GM23338 (cell line): ENCODE data around the gene ACHE. TPM values are rescaled to one million over a fixed set of nuclear protein-coding genes. Genes with fewer than 3 reads are reported as not detected.

Experiments
- ATAC-seq: fragments of 200-7000 bp; cut with Tn5 transposase; 3 replicates; pipeline ENCODE4 v1.9.1; 2020
- DNase-seq: peaks from one replicate; pipeline ENCODE4 v3.0.0-alpha.2; 2015; ENCODE audit warnings: low spot score
- H2AFZ ChIP-seq: fragments of 200-600 bp; sonication (generic); 2 replicates; pipeline ENCODE4 v1.8.0; 2016; ENCODE audit warnings: antibody characterized with exemption, mild to moderate bottlenecking, moderate library complexity
- H3F3A ChIP-seq: fragments of 200-600 bp; sonication (generic); replicated peaks from 2 replicates; pipeline ENCODE4 v1.8.0; 2017; ENCODE audit warnings: antibody characterized with exemption, mixed run types, low read depth
- H3K27ac ChIP-seq: fragments of 200-600 bp; sonication (generic); 2 replicates; pipeline ENCODE4 v1.6.1; 2016; ENCODE audit warnings: low read depth
- H3K27me3 ChIP-seq: fragments of 200-600 bp; sonication (generic); 2 replicates; pipeline ENCODE4 v1.8.0; 2016; ENCODE audit warnings: mild to moderate bottlenecking, mixed run types, moderate library complexity; ENCODE audit not compliant: insufficient read depth
- H3K36me3 ChIP-seq: fragments of 200-600 bp; sonication (generic); 2 replicates; pipeline ENCODE4 v1.8.0; 2016; ENCODE audit warnings: mild to moderate bottlenecking; ENCODE audit not compliant: insufficient read depth
- H3K4me1 ChIP-seq: fragments of 200-600 bp; sonication (generic); 2 replicates; pipeline ENCODE4 v1.8.0; 2016; ENCODE audit warnings: mild to moderate bottlenecking, moderate library complexity; ENCODE audit not compliant: insufficient read depth
- H3K4me2 ChIP-seq: fragments of 200-600 bp; sonication (generic); 2 replicates; pipeline ENCODE4 v1.7.1; 2017; ENCODE audit warnings: mixed run types
- H3K4me3 ChIP-seq: fragments of 200-600 bp; sonication (generic); 2 replicates; pipeline ENCODE4 v1.6.1; 2016; ENCODE audit warnings: mixed run types
- H3K79me2 ChIP-seq: fragments of 200-600 bp; sonication (generic); replicated peaks from 2 replicates; pipeline ENCODE4 v1.8.0; 2017; ENCODE audit warnings: mild to moderate bottlenecking; ENCODE audit not compliant: insufficient read depth
- H3K9me2 ChIP-seq: fragments of 200-600 bp; sonication (generic); 2 replicates; pipeline ENCODE4 v1.8.0; 2017; ENCODE audit not compliant: insufficient read depth
- H4K20me1 ChIP-seq: fragments of 200-600 bp; sonication (generic); replicated peaks from 2 replicates; pipeline ENCODE4 v1.8.0; 2017; ENCODE audit warnings: mild to moderate bottlenecking; ENCODE audit not compliant: insufficient read depth
- H3K27ac Mint-ChIP-seq: 2 replicates; pipeline ENCODE4 v1.8.0; 2020; ENCODE audit warnings: inconsistent platforms, mild to moderate bottlenecking, moderate library complexity, mixed read lengths
- H3K27me3 Mint-ChIP-seq: 3 replicates; pipeline ENCODE4 v1.8.0; 2022; ENCODE audit warnings: low read depth, mild to moderate bottlenecking, moderate library complexity, mixed read lengths, inconsistent platforms; ENCODE audit not compliant: insufficient read depth, poor library complexity
- H3K36me3 Mint-ChIP-seq: 3 replicates; pipeline ENCODE4 v1.8.0; 2021; ENCODE audit warnings: low read depth, mild to moderate bottlenecking, inconsistent platforms, moderate library complexity, mixed read lengths
- H3K4me1 Mint-ChIP-seq: 3 replicates; pipeline ENCODE4 v1.8.0; 2020; ENCODE audit warnings: mild to moderate bottlenecking, inconsistent platforms, mixed read lengths
- H3K4me3 Mint-ChIP-seq: 3 replicates; pipeline ENCODE4 v1.8.0; 2021; ENCODE audit warnings: moderate library complexity, mild to moderate bottlenecking, inconsistent platforms, mixed read lengths
- H3K9me3 Mint-ChIP-seq: 3 replicates; pipeline ENCODE4 v1.8.0; 2020; ENCODE audit warnings: moderate library complexity, mild to moderate bottlenecking, inconsistent platforms, mixed read lengths
- EZH2phosphoT487 ChIP-seq: fragments of 200-600 bp; sonication (generic); IDR thresholded peaks from one replicate; pipeline ENCODE4 v1.8.1; 2018; ENCODE audit warnings: antibody characterized with exemption; ENCODE audit not compliant: unreplicated experiment
- JUNB ChIP-seq: IDR thresholded peaks from one replicate; pipeline ENCODE4 v1.6.1; 2016; ENCODE audit warnings: antibody characterized with exemption; ENCODE audit not compliant: unreplicated experiment
- POLR2AphosphoS5 ChIP-seq: IDR thresholded peaks from 2 replicates; pipeline ENCODE4 v1.6.1; 2016; ENCODE audit warnings: antibody characterized with exemption, low read depth
- STAT1 ChIP-seq: IDR thresholded peaks from one replicate; pipeline ENCODE4 v1.6.1; 2016; ENCODE audit warnings: antibody characterized with exemption; ENCODE audit not compliant: unreplicated experiment
- ZNF114 ChIP-seq: fragments of 250-450 bp; sonication (Bioruptor Pico); IDR thresholded peaks from 2 replicates; pipeline ENCODE4 v1.5.0; 2020; ENCODE audit warnings: mild to moderate bottlenecking, moderate library complexity
- ZNF331 ChIP-seq: fragments of 250-450 bp; sonication (Bioruptor Pico); IDR thresholded peaks from 2 replicates; pipeline ENCODE4 v1.5.0; 2020; ENCODE audit warnings: low read depth, mild to moderate bottlenecking, moderate library complexity
- polyA plus RNA-seq: library from polyadenylated mRNA; unstranded; fragments of >200 nt; fragmentation: Nextera tagmentation; extraction: Ambion mirVana; gene quantifications from 2 replicates; pipeline ENCODE4 v1.2.1, GENCODE V29; 2016
- total RNA-seq: library from RNA; depleted of rRNA; stranded (reverse); fragments of >200 nt; shearing (Covaris generic); gene quantifications from 2 replicates; pipeline ENCODE4 v1.2.3, GENCODE V29; 2014
- TF ChIP-seq, protein P1 (sequence below), 2 experiments: fragments of 200-600 bp in 1 of 2; sonication (generic) in 1 of 2; conservative IDR thresholded peaks; 2 replicates each; pipeline versions ENCODE4 v1.5.1 to v1.6.1; 2016 to 2017; ENCODE audit warnings: antibody characterized with exemption in 2 of 2, low read depth in 2 of 2, mild to moderate bottlenecking in 2 of 2, moderate library complexity in 1 of 2
- TF ChIP-seq, protein P2 (sequence below): fragments of 250-450 bp; sonication (Bioruptor Pico); IDR thresholded peaks from 2 replicates; pipeline ENCODE4 v1.5.0; 2020; ENCODE audit warnings: mild to moderate bottlenecking, moderate library complexity
- TF ChIP-seq, protein P3 (sequence below): IDR thresholded peaks from one replicate; pipeline ENCODE4 v1.6.1; 2018; ENCODE audit warnings: antibody characterized with exemption; ENCODE audit not compliant: unreplicated experiment

ACHE gene
- total and polyA plus RNA-seq, 2 experiments from 2014 or later = 3.6 to 3.7 TPM

DNA sequence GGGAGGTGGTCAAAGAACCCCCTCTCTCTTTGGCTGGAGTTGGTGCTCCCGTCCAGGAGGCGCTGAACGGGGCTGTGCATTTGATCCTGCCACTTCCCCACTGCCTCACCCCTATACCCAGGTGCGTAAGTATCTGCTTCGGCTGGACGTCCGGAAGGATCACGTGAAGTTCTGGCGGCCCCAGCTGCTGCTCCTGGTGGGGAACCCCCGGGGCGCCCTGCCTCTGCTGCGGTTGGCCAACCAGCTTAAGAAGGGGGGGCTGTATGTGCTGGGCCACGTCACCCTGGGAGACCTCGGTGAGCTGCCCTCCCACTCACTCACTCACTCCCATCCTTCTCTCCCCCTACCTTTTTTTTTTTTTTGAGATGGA is 34.1 kb downstream of the ACHE start:
- peaks cover 48% of the 10 kb centered on the region for H3K36me3 Mint-ChIP-seq
- peaks cover 11% of the 10 kb centered on the region for H3K27me3 Mint-ChIP-seq
- Histone ChIP-seq H3K4me3 (no peak overlapping the region), H3F3A (peaks cover 5% of the 10 kb centered on the region; the same call in 1 of the 2 replicates), H3K27me3 (no peaks in the 10 kb centered on the region), H3K36me3 (peaks cover 4% of the 10 kb centered on the region), H3K4me2 (no peak overlapping the region), H2AFZ (no peak overlapping the region), H3K79me2 (peaks cover 7% of the 10 kb centered on the region; the same call in 1 of the 2 replicates), H3K9me2 (no peaks in the 10 kb centered on the region), H3K27ac (no peak overlapping the region), H3K4me1 (peaks cover 2% of the 10 kb centered on the region), H4K20me1 (0 out of 2 replicates have a peak, but pooled peaks cover 3% of the 10 kb centered on the region)
- H3K9me3 Mint-ChIP-seq = no peaks in the 10 kb centered on the region
- no peak overlapping the region for H3K4me3 Mint-ChIP-seq
- ATAC-seq = no peak
- H3K27ac Mint-ChIP-seq = no peak overlapping the region
- DNase-seq = no peak
- H3K4me1 Mint-ChIP-seq = peaks cover 10% of the 10 kb centered on the region
- TF ChIP-seq ZNF331 (CRISPR knock-in tag) (no peak), ZNF114 (CRISPR knock-in tag) (no peak), POLR2AphosphoS5 (no peak), EZH2phosphoT487 (no peak), JUNB (no peak), STAT1 (no peak)
- TF ChIP-seq, protein P1, sequence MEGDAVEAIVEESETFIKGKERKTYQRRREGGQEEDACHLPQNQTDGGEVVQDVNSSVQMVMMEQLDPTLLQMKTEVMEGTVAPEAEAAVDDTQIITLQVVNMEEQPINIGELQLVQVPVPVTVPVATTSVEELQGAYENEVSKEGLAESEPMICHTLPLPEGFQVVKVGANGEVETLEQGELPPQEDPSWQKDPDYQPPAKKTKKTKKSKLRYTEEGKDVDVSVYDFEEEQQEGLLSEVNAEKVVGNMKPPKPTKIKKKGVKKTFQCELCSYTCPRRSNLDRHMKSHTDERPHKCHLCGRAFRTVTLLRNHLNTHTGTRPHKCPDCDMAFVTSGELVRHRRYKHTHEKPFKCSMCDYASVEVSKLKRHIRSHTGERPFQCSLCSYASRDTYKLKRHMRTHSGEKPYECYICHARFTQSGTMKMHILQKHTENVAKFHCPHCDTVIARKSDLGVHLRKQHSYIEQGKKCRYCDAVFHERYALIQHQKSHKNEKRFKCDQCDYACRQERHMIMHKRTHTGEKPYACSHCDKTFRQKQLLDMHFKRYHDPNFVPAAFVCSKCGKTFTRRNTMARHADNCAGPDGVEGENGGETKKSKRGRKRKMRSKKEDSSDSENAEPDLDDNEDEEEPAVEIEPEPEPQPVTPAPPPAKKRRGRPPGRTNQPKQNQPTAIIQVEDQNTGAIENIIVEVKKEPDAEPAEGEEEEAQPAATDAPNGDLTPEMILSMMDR (conservative IDR thresholded peaks at IDR 0.05; ENCODE audit: low read depth in 2 of 2) = no peak
- TF ChIP-seq, protein P2, sequence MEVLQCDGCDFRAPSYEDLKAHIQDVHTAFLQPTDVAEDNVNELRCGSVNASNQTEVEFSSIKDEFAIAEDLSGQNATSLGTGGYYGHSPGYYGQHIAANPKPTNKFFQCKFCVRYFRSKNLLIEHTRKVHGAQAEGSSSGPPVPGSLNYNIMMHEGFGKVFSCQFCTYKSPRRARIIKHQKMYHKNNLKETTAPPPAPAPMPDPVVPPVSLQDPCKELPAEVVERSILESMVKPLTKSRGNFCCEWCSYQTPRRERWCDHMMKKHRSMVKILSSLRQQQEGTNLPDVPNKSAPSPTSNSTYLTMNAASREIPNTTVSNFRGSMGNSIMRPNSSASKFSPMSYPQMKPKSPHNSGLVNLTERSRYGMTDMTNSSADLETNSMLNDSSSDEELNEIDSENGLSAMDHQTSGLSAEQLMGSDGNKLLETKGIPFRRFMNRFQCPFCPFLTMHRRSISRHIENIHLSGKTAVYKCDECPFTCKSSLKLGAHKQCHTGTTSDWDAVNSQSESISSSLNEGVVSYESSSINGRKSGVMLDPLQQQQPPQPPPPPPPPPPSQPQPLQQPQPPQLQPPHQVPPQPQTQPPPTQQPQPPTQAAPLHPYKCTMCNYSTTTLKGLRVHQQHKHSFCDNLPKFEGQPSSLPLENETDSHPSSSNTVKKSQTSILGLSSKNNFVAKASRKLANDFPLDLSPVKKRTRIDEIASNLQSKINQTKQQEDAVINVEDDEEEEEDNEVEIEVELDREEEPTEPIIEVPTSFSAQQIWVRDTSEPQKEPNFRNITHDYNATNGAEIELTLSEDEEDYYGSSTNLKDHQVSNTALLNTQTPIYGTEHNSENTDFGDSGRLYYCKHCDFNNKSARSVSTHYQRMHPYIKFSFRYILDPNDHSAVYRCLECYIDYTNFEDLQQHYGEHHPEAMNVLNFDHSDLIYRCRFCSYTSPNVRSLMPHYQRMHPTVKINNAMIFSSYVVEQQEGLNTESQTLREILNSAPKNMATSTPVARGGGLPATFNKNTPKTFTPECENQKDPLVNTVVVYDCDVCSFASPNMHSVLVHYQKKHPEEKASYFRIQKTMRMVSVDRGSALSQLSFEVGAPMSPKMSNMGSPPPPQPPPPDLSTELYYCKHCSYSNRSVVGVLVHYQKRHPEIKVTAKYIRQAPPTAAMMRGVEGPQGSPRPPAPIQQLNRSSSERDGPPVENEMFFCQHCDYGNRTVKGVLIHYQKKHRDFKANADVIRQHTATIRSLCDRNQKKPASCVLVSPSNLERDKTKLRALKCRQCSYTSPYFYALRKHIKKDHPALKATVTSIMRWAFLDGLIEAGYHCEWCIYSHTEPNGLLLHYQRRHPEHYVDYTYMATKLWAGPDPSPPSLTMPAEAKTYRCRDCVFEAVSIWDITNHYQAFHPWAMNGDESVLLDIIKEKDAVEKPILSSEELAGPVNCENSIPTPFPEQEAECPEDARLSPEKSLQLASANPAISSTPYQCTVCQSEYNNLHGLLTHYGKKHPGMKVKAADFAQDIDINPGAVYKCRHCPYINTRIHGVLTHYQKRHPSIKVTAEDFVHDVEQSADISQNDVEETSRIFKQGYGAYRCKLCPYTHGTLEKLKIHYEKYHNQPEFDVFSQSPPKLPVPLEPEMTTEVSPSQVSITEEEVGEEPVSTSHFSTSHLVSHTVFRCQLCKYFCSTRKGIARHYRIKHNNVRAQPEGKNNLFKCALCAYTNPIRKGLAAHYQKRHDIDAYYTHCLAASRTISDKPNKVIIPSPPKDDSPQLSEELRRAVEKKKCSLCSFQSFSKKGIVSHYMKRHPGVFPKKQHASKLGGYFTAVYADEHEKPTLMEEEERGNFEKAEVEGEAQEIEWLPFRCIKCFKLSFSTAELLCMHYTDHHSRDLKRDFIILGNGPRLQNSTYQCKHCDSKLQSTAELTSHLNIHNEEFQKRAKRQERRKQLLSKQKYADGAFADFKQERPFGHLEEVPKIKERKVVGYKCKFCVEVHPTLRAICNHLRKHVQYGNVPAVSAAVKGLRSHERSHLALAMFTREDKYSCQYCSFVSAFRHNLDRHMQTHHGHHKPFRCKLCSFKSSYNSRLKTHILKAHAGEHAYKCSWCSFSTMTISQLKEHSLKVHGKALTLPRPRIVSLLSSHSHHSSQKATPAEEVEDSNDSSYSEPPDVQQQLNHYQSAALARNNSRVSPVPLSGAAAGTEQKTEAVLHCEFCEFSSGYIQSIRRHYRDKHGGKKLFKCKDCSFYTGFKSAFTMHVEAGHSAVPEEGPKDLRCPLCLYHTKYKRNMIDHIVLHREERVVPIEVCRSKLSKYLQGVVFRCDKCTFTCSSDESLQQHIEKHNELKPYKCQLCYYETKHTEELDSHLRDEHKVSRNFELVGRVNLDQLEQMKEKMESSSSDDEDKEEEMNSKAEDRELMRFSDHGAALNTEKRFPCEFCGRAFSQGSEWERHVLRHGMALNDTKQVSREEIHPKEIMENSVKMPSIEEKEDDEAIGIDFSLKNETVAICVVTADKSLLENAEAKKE (CRISPR knock-in tag) = no peak
- TF ChIP-seq, protein P3, sequence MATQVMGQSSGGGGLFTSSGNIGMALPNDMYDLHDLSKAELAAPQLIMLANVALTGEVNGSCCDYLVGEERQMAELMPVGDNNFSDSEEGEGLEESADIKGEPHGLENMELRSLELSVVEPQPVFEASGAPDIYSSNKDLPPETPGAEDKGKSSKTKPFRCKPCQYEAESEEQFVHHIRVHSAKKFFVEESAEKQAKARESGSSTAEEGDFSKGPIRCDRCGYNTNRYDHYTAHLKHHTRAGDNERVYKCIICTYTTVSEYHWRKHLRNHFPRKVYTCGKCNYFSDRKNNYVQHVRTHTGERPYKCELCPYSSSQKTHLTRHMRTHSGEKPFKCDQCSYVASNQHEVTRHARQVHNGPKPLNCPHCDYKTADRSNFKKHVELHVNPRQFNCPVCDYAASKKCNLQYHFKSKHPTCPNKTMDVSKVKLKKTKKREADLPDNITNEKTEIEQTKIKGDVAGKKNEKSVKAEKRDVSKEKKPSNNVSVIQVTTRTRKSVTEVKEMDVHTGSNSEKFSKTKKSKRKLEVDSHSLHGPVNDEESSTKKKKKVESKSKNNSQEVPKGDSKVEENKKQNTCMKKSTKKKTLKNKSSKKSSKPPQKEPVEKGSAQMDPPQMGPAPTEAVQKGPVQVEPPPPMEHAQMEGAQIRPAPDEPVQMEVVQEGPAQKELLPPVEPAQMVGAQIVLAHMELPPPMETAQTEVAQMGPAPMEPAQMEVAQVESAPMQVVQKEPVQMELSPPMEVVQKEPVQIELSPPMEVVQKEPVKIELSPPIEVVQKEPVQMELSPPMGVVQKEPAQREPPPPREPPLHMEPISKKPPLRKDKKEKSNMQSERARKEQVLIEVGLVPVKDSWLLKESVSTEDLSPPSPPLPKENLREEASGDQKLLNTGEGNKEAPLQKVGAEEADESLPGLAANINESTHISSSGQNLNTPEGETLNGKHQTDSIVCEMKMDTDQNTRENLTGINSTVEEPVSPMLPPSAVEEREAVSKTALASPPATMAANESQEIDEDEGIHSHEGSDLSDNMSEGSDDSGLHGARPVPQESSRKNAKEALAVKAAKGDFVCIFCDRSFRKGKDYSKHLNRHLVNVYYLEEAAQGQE = no peak
